OCI-LY7 (cell line): ENCODE results near the gene TMEM266. TPM values are rescaled to one million over a fixed set of nuclear protein-coding genes. Genes with fewer than 3 reads are reported as not detected.

ENCODE experiments used
- BruUV-seq: library from RNA; stranded (reverse); fragments of 400-500 nt; replicated peaks from 2 replicates; lab custom pipeline; 2021; lab: Mats Ljungman, UMichigan
- CTCF ChIA-PET: fragments of 300-600 bp; sonication (Branson Sonifier 250); formaldehyde crosslinking; loops from one replicate; lab custom pipeline; 2022; ENCODE audit warnings: antibody characterized with exemption; ENCODE audit not compliant: unreplicated experiment; lab: Charles Lee
- POLR2A ChIA-PET: fragments of 300-600 bp; sonication (Branson Sonifier 250); formaldehyde crosslinking; loops from one replicate; lab custom pipeline; 2022; ENCODE audit warnings: antibody characterized with exemption; lab: Charles Lee
- DNase-seq: peaks from one replicate; pipeline ENCODE4 v3.0.0-alpha.2; 2015; ENCODE audit warnings: low spot score
- H2AFZ ChIP-seq: fragments of 200-600 bp; sonication (generic), shearing (Covaris generic); 2 replicates; pipeline ENCODE4 v1.6.1; 2014; ENCODE audit warnings: mild to moderate bottlenecking, antibody characterized with exemption, low read length, moderate library complexity
- H3K27ac ChIP-seq: fragments of 200-600 bp; sonication (generic); 2 replicates; pipeline ENCODE4 v1.5.1; 2014; ENCODE audit warnings: mixed run types, low read depth, mild to moderate bottlenecking, moderate library complexity, low read length, inconsistent platforms; ENCODE audit not compliant: poor library complexity, severe bottlenecking
- H3K36me3 ChIP-seq: fragments of 200-600 bp; sonication (generic); 2 replicates; pipeline ENCODE4 v1.6.1; 2014; ENCODE audit warnings: mild to moderate bottlenecking, antibody characterized with exemption, low read length, moderate library complexity, mixed read lengths; ENCODE audit not compliant: insufficient read depth
- H3K4me1 ChIP-seq: fragments of 200-600 bp; sonication (generic); 2 replicates; pipeline ENCODE4 v1.5.1; 2014; ENCODE audit warnings: mild to moderate bottlenecking, low read length; ENCODE audit not compliant: insufficient read depth, poor library complexity, severe bottlenecking
- H3K4me2 ChIP-seq: fragments of 200-600 bp; sonication (generic); 2 replicates; pipeline ENCODE4 v1.6.1; 2014; ENCODE audit warnings: mild to moderate bottlenecking, low read length
- H3K4me3 ChIP-seq: fragments of 200-600 bp; sonication (generic); 2 replicates; pipeline ENCODE4 v1.5.1; 2014; ENCODE audit warnings: mild to moderate bottlenecking, low read depth, low read length; ENCODE audit not compliant: poor library complexity, severe bottlenecking
- H3K79me2 ChIP-seq: fragments of 200-600 bp; sonication (generic); 2 replicates; pipeline ENCODE4 v1.6.1; 2016; ENCODE audit warnings: low read depth, mild to moderate bottlenecking, low read length, moderate library complexity, mixed read lengths; ENCODE audit not compliant: insufficient read depth
- H3K9me2 ChIP-seq: fragments of 200-600 bp; sonication (generic); 2 replicates; pipeline ENCODE4 v1.6.1; 2016; ENCODE audit warnings: mild to moderate bottlenecking, low read length, mixed read lengths; ENCODE audit not compliant: insufficient read depth
- H3K9me3 ChIP-seq: fragments of 200-600 bp; sonication (generic); 2 replicates; pipeline ENCODE4 v1.6.1; 2014; ENCODE audit warnings: mild to moderate bottlenecking, mixed run types, low read length, mixed read lengths
- H4K20me1 ChIP-seq: fragments of 200-600 bp; sonication (generic); 2 replicates; pipeline ENCODE4 v1.6.1; 2014; ENCODE audit warnings: mild to moderate bottlenecking, antibody characterized with exemption, low read length, moderate library complexity, mixed read lengths; ENCODE audit not compliant: insufficient read depth
- CTCF ChIP-seq: fragments of 200-600 bp; sonication (generic); conservative IDR thresholded peaks from 2 replicates; pipeline ENCODE4 v1.5.1; 2014; ENCODE audit warnings: mild to moderate bottlenecking, antibody characterized with exemption, low read length, moderate library complexity, mixed read lengths
- EZH2phosphoT487 ChIP-seq: fragments of 200-600 bp; sonication (generic); IDR thresholded peaks from 2 replicates; pipeline ENCODE4 v1.6.1; 2018; ENCODE audit warnings: low read depth, borderline replicate concordance, mild to moderate bottlenecking, mixed run types, antibody characterized with exemption, low read length, moderate library complexity, mixed read lengths
- intact Hi-C: fragments of 100-400 bp; cut with micrococcal nuclease; formaldehyde crosslinking; loops from one replicate; pipeline ENCODE4 v1.10.0; 2022; ENCODE audit not compliant: unreplicated experiment
- total RNA-seq, 2 experiments: library from RNA; depleted of rRNA in 1 of 2; stranded (reverse); fragments of >200 nt in 1 of 2; shearing (Covaris generic) in 1 of 2; gene quantifications; 2 replicates each; pipeline ENCODE4 v1.2.3, GENCODE V29; 2014 to 2022

TMEM266 gene
- total RNA-seq, 2 experiments from 2014 or later, result not detected

GRCh38 chr15:76162036-76162398, 102.2 kb downstream of the TMEM266 start:
- POLR2A ChIA-PET, result no interaction called here
- CTCF ChIA-PET, result no interaction called here

GRCh38 chr15:76162784-76163456, 103.1 kb downstream of the TMEM266 start:
- DNase-seq, result no peak
- no peaks in the 10 kb centered on the region for H3K9me3 ChIP-seq
- TF ChIP-seq CTCF (no peak), EZH2phosphoT487 (no peak)
- ChIA-PET POLR2A (no interaction called here), CTCF (no interaction called here)
- H3K4me2 ChIP-seq, result no peak overlapping the region
- no peak overlapping the region for H3K4me3 ChIP-seq
- BruUV-seq, result no TSS peak
- H4K20me1 ChIP-seq, result no peaks in the 10 kb centered on the region
- intact Hi-C loops, result no loop called here
- no peaks in the 10 kb centered on the region for H3K9me2 ChIP-seq
- no peak overlapping the region for H3K27ac ChIP-seq
- no peaks in the 10 kb centered on the region for H3K4me1 ChIP-seq
- H3K79me2 ChIP-seq, result no peaks in the 10 kb centered on the region
- H2AFZ ChIP-seq, result no peak overlapping the region
- no peaks in the 10 kb centered on the region for H3K36me3 ChIP-seq

More at GRCh38 chr15:76162036-76162398, 102.2 kb downstream of the TMEM266 start:
- Histone ChIP-seq H3K4me3 (no peak overlapping the region), H3K79me2 (no peaks in the 10 kb centered on the region), H3K4me1 (no peaks in the 10 kb centered on the region), H3K36me3 (no peaks in the 10 kb centered on the region), H3K4me2 (no peak overlapping the region), H2AFZ (no peak overlapping the region), H3K9me3 (no peaks in the 10 kb centered on the region), H4K20me1 (no peaks in the 10 kb centered on the region), H3K27ac (no peak overlapping the region), H3K9me2 (no peaks in the 10 kb centered on the region)
- no TSS peak for BruUV-seq
- intact Hi-C loops, result no loop called here
- DNase-seq, result no peak
- TF ChIP-seq EZH2phosphoT487, result no peak
- TF ChIP-seq CTCF, result no peak

- ChIA-PET POLR2A (interaction anchor here (0.7 kb wide), 1 partner anchor 438 kb away, joined by 3 read pairs; no protein-coding TSS in a partner anchor), CTCF (no interaction called here)
- no peaks in the 10 kb centered on the region for H4K20me1 ChIP-seq
- BruUV-seq, result no TSS peak
- TF ChIP-seq EZH2phosphoT487 (no peak), CTCF (no peak)
- no peak overlapping the region for H3K4me3 ChIP-seq
- H3K36me3 ChIP-seq, result no peaks in the 10 kb centered on the region
- H3K4me1 ChIP-seq, result no peaks in the 10 kb centered on the region
- no peak overlapping the region for H2AFZ ChIP-seq
- no peaks in the 10 kb centered on the region for H3K9me2 ChIP-seq
- intact Hi-C loops, result no loop called here
- H3K79me2 ChIP-seq, result no peaks in the 10 kb centered on the region
- no peak overlapping the region for H3K27ac ChIP-seq
- H3K4me2 ChIP-seq, result no peak overlapping the region
- no peak for DNase-seq
- H3K9me3 ChIP-seq, result no peaks in the 10 kb centered on the region
Observed at GRCh38 chr15:76163457-76164295, 103.9 kb downstream of the TMEM266 start.
